ENCODE results near the gene KIF23. TPM values are rescaled to one million over a fixed set of nuclear protein-coding genes. Genes with fewer than 3 reads are reported as not detected.

KIF23 gene
- polyA plus RNA-seq, 1 of the 3 experiments (the other 2 are of a cell fraction) = 25.8 TPM

DNA sequence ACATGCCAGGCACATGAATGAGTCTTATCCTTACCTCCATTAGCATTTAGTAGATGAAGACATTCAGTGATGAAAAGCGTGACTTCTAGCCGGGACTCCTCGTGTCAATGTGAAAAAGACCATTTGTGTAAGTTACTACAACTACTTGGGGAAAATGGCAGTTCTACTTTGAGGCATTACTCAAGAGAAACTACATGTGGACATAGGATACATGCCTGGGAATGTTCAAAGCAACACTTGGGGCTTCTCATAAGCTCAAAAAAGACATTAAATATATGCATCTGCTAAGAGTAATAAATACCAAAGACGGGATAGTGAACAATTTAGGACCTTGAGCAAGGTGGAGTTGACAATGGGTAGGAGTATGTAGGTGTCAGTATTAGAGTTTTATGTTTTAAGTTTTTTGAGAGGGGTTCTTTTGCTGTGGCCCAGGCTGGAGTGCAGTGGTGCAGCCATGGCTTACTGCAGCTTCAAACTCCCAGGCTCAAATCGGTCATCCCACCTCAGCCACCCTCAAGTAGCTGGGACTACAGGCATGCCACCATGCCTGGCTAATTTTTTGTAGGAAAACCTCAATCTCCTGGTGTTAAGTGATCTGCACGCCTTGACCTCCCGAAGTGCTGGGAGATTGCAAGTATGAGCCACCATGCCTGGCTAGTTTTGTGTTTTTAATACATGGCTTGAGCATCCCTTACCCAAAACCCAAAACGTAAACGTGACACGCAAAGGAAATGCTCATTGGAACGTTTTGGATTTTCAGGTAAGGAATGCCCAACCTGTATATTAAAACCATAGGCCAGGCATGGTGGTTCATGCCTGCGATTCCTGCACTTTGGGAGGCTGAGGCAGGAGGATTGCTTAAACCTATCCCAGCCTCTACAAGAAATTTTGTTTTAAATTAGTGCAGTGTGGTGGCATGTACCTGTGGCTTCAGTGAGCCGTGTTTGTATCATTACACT lies 42.3 kb downstream of the KIF23 start:
- H3K9ac ChIP-seq = no peak overlapping the region
- ChIA-PET CTCF (interaction anchor here (0.5 to 0.9 kb wide), 2 partner anchors 19 to 140 kb away, joined by 3 read pairs; no protein-coding TSS in a partner anchor), POLR2A (no interaction called here)
- TF ChIP-seq EZH2phosphoT487 (IDR thresholded peaks at IDR 0.05; ENCODE audit: borderline replicate concordance, low read depth) (no peak), POLR2AphosphoS5 (IDR thresholded peaks at IDR 0.05; ENCODE audit: low read depth, low read length) (peak; percentile 16; the same call in 1 of the 2 replicates), TAF1 (IDR thresholded peaks at IDR 0.05; ENCODE audit: borderline replicate concordance, low read depth, low read length) (no peak), JUND (IDR thresholded peaks at IDR 0.05) (peak; percentile 5; the same call in 1 of the 2 replicates), TEAD4 (IDR thresholded peaks at IDR 0.05; ENCODE audit: borderline replicate concordance, insufficient read depth) (no peak)
- no peak overlapping the region for H2AFZ ChIP-seq (ENCODE audit: low read depth)
- H3K4me2 ChIP-seq = 0 out of 2 replicates have a peak overlapping the region, but pooled peaks have one; percentile 79
- H3K27me3 ChIP-seq (ENCODE audit: insufficient read depth) = no peaks in the 10 kb centered on the region
- H4K20me1 ChIP-seq (ENCODE audit: insufficient read depth) = peaks cover 49% of the 10 kb centered on the region
- peaks cover 80% of the 10 kb centered on the region for H3F3A ChIP-seq (replicated peaks; ENCODE audit: insufficient read depth)
- H3K4me1 ChIP-seq (ENCODE audit: control insufficient read depth in 1 of 2, insufficient read depth in 2 of 2, low read depth in 1 of 2, low read length in 1 of 2) = peaks cover 6 to 16% of the 10 kb centered on the region in 2 experiments; a peak in 3 of 4 replicates
- H3K9me2 ChIP-seq = no peaks in the 10 kb centered on the region
- no peak overlapping the region for H3K4me3 ChIP-seq (ENCODE audit: low read depth in 2 of 2, low read length in 1 of 2)
- 95% methylated on average over 13 of the region's 13 CpGs for WGBS (ENCODE audit: low lambda C conversion rate)
- H3K36me3 ChIP-seq (replicated peaks in 1 of 2; ENCODE audit: control insufficient read depth in 1 of 2, insufficient read depth in 2 of 2, low read length in 1 of 2) = peaks cover 32 to 37% of the 10 kb centered on the region in 2 experiments
- no peaks in the 10 kb centered on the region for H3K9me3 ChIP-seq
- H3K27ac ChIP-seq (ENCODE audit: low read depth in 2 of 2, low read length in 1 of 2) = peak overlapping the region in 1 of 2 experiments; percentile 46; a peak in 1 of 4 replicates
- H3K79me2 ChIP-seq (ENCODE audit: insufficient read depth) = peaks cover 51% of the 10 kb centered on the region
- no peak for DNase-seq

- peak overlapping the region; percentile 18 to 46; a peak in 3 of 4 replicates for H3K27ac ChIP-seq (ENCODE audit: low read depth in 2 of 2, low read length in 1 of 2)
- ChIA-PET POLR2A (no interaction called here), CTCF (interaction anchor here (1.1 kb wide), 1 partner anchor 9 kb away, joined by 3 read pairs; no protein-coding TSS in a partner anchor)
- H3K4me3 ChIP-seq (ENCODE audit: low read depth in 2 of 2, low read length in 1 of 2) = no peak overlapping the region
- 87% methylated on average over 8 of the region's 8 CpGs for WGBS (ENCODE audit: low lambda C conversion rate)
- H3K4me1 ChIP-seq (ENCODE audit: control insufficient read depth in 1 of 2, insufficient read depth in 2 of 2, low read depth in 1 of 2, low read length in 1 of 2) = peaks cover 6 to 15% of the 10 kb centered on the region in 2 experiments; a peak in 2 of 4 replicates
- no peak overlapping the region for H2AFZ ChIP-seq (ENCODE audit: low read depth)
- peaks cover 49% of the 10 kb centered on the region for H4K20me1 ChIP-seq (ENCODE audit: insufficient read depth)
- H3K9ac ChIP-seq = no peak overlapping the region
- no peak for DNase-seq
- no peaks in the 10 kb centered on the region for H3K9me2 ChIP-seq
- peaks cover 70% of the 10 kb centered on the region for H3F3A ChIP-seq (replicated peaks; ENCODE audit: insufficient read depth)
- no peaks in the 10 kb centered on the region for H3K9me3 ChIP-seq
- H3K27me3 ChIP-seq (ENCODE audit: insufficient read depth) = no peaks in the 10 kb centered on the region
- no peak overlapping the region for H3K4me2 ChIP-seq
- peaks cover 56% of the 10 kb centered on the region for H3K79me2 ChIP-seq (ENCODE audit: insufficient read depth)
- peaks cover 32 to 37% of the 10 kb centered on the region in 2 experiments for H3K36me3 ChIP-seq (replicated peaks in 1 of 2; ENCODE audit: control insufficient read depth in 1 of 2, insufficient read depth in 2 of 2, low read length in 1 of 2)
- TF ChIP-seq, protein P1, sequence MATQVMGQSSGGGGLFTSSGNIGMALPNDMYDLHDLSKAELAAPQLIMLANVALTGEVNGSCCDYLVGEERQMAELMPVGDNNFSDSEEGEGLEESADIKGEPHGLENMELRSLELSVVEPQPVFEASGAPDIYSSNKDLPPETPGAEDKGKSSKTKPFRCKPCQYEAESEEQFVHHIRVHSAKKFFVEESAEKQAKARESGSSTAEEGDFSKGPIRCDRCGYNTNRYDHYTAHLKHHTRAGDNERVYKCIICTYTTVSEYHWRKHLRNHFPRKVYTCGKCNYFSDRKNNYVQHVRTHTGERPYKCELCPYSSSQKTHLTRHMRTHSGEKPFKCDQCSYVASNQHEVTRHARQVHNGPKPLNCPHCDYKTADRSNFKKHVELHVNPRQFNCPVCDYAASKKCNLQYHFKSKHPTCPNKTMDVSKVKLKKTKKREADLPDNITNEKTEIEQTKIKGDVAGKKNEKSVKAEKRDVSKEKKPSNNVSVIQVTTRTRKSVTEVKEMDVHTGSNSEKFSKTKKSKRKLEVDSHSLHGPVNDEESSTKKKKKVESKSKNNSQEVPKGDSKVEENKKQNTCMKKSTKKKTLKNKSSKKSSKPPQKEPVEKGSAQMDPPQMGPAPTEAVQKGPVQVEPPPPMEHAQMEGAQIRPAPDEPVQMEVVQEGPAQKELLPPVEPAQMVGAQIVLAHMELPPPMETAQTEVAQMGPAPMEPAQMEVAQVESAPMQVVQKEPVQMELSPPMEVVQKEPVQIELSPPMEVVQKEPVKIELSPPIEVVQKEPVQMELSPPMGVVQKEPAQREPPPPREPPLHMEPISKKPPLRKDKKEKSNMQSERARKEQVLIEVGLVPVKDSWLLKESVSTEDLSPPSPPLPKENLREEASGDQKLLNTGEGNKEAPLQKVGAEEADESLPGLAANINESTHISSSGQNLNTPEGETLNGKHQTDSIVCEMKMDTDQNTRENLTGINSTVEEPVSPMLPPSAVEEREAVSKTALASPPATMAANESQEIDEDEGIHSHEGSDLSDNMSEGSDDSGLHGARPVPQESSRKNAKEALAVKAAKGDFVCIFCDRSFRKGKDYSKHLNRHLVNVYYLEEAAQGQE (IDR thresholded peaks at IDR 0.05; ENCODE audit: low read depth, low read length) = no peak
- TF ChIP-seq NFIC (IDR thresholded peaks at IDR 0.05; ENCODE audit: borderline replicate concordance) (no peak), FOXJ3 (CRISPR knock-in tag; IDR thresholded peaks at IDR 0.05) (no peak), POLR2AphosphoS5 (IDR thresholded peaks at IDR 0.05; ENCODE audit: low read depth, low read length) (peak; percentile 60), RCOR1 (IDR thresholded peaks at IDR 0.05; ENCODE audit: low read length) (no peak), EP300 (IDR thresholded peaks at IDR 0.05; ENCODE audit: borderline replicate concordance in 1 of 2, low read depth in 1 of 2, low read length in 1 of 2) (no peak), NRF1 (IDR thresholded peaks at IDR 0.05; ENCODE audit: low read depth, low read length) (no peak), TEAD4 (IDR thresholded peaks at IDR 0.05; ENCODE audit: borderline replicate concordance, insufficient read depth) (no peak), PBX3 (IDR thresholded peaks at IDR 0.05) (peak; percentile 12; the same call in 1 of the 2 replicates), YY1 (IDR thresholded peaks at IDR 0.05; ENCODE audit: low read depth) (no peak), SMC3 (IDR thresholded peaks at IDR 0.05; ENCODE audit: low read depth, low read length) (no peak), TCF12 (IDR thresholded peaks at IDR 0.05) (no peak), FOXM1 (IDR thresholded peaks at IDR 0.05; ENCODE audit: low read depth) (no peak)
- TF ChIP-seq, protein P2, sequence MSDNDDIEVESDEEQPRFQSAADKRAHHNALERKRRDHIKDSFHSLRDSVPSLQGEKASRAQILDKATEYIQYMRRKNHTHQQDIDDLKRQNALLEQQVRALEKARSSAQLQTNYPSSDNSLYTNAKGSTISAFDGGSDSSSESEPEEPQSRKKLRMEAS (IDR thresholded peaks at IDR 0.05; ENCODE audit: low read depth) = no peak
- TF ChIP-seq, protein P3, sequence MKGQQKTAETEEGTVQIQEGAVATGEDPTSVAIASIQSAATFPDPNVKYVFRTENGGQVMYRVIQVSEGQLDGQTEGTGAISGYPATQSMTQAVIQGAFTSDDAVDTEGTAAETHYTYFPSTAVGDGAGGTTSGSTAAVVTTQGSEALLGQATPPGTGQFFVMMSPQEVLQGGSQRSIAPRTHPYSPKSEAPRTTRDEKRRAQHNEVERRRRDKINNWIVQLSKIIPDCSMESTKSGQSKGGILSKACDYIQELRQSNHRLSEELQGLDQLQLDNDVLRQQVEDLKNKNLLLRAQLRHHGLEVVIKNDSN (IDR thresholded peaks at IDR 0.05; ENCODE audit: borderline replicate concordance, low read depth) = no peak
These were observed 43.4 kb downstream of the KIF23 start for GRCh38 chr15:69457304-69458280.
